WTC11 (cell line): ENCODE measurements around the gene KIAA1958.

Experiments used
- CTCF ChIP-seq: fragments of 200-600 bp; IDR thresholded peaks from 2 replicates; pipeline ENCODE4 v1.8.0; 2022; ENCODE audit warnings: antibody characterized with exemption
- NR3C1 ChIP-seq: sonication (generic); formaldehyde crosslinking; conservative IDR thresholded peaks from 2 replicates; pipeline ENCODE4 v1.8.1; 2023; ENCODE audit warnings: low read depth, mild to moderate bottlenecking, missing genetic modification reagents

GRCh38 chr9:112545237-112545636 is 58.6 kb downstream of the KIAA1958 start:
- no peak for TF ChIP-seq NR3C1 (CRISPR knock-in tag)
- no peak for TF ChIP-seq CTCF
